OCI-LY7 (cell line): ENCODE data around the gene ACVR1B. TPM values are rescaled to one million over a fixed set of nuclear protein-coding genes. Genes with fewer than 3 reads are reported as not detected.

Source experiments
- BruUV-seq: library from RNA; stranded (reverse); fragments of 400-500 nt; replicated peaks from 2 replicates; lab custom pipeline; 2021; lab: Mats Ljungman, UMichigan
- CTCF ChIA-PET: fragments of 300-600 bp; sonication (Branson Sonifier 250); formaldehyde crosslinking; loops from one replicate; lab custom pipeline; 2022; ENCODE audit warnings: antibody characterized with exemption; ENCODE audit not compliant: unreplicated experiment; lab: Charles Lee
- POLR2A ChIA-PET: fragments of 300-600 bp; sonication (Branson Sonifier 250); formaldehyde crosslinking; loops from one replicate; lab custom pipeline; 2022; ENCODE audit warnings: antibody characterized with exemption; lab: Charles Lee
- DNase-seq: peaks from one replicate; pipeline ENCODE4 v3.0.0-alpha.2; 2015; ENCODE audit warnings: low spot score
- H2AFZ ChIP-seq: fragments of 200-600 bp; sonication (generic), shearing (Covaris generic); 2 replicates; pipeline ENCODE4 v1.6.1; 2014; ENCODE audit warnings: mild to moderate bottlenecking, antibody characterized with exemption, low read length, moderate library complexity
- H3K27ac ChIP-seq: fragments of 200-600 bp; sonication (generic); 2 replicates; pipeline ENCODE4 v1.5.1; 2014; ENCODE audit warnings: mixed run types, low read depth, mild to moderate bottlenecking, moderate library complexity, low read length, inconsistent platforms; ENCODE audit not compliant: poor library complexity, severe bottlenecking
- H3K36me3 ChIP-seq: fragments of 200-600 bp; sonication (generic); 2 replicates; pipeline ENCODE4 v1.6.1; 2014; ENCODE audit warnings: mild to moderate bottlenecking, antibody characterized with exemption, low read length, moderate library complexity, mixed read lengths; ENCODE audit not compliant: insufficient read depth
- H3K4me1 ChIP-seq: fragments of 200-600 bp; sonication (generic); 2 replicates; pipeline ENCODE4 v1.5.1; 2014; ENCODE audit warnings: mild to moderate bottlenecking, low read length; ENCODE audit not compliant: insufficient read depth, poor library complexity, severe bottlenecking
- H3K4me2 ChIP-seq: fragments of 200-600 bp; sonication (generic); 2 replicates; pipeline ENCODE4 v1.6.1; 2014; ENCODE audit warnings: mild to moderate bottlenecking, low read length
- H3K4me3 ChIP-seq: fragments of 200-600 bp; sonication (generic); 2 replicates; pipeline ENCODE4 v1.5.1; 2014; ENCODE audit warnings: mild to moderate bottlenecking, low read depth, low read length; ENCODE audit not compliant: poor library complexity, severe bottlenecking
- H3K79me2 ChIP-seq: fragments of 200-600 bp; sonication (generic); 2 replicates; pipeline ENCODE4 v1.6.1; 2016; ENCODE audit warnings: low read depth, mild to moderate bottlenecking, low read length, moderate library complexity, mixed read lengths; ENCODE audit not compliant: insufficient read depth
- H3K9me2 ChIP-seq: fragments of 200-600 bp; sonication (generic); 2 replicates; pipeline ENCODE4 v1.6.1; 2016; ENCODE audit warnings: mild to moderate bottlenecking, low read length, mixed read lengths; ENCODE audit not compliant: insufficient read depth
- H3K9me3 ChIP-seq: fragments of 200-600 bp; sonication (generic); 2 replicates; pipeline ENCODE4 v1.6.1; 2014; ENCODE audit warnings: mild to moderate bottlenecking, mixed run types, low read length, mixed read lengths
- H4K20me1 ChIP-seq: fragments of 200-600 bp; sonication (generic); 2 replicates; pipeline ENCODE4 v1.6.1; 2014; ENCODE audit warnings: mild to moderate bottlenecking, antibody characterized with exemption, low read length, moderate library complexity, mixed read lengths; ENCODE audit not compliant: insufficient read depth
- CTCF ChIP-seq: fragments of 200-600 bp; sonication (generic); conservative IDR thresholded peaks from 2 replicates; pipeline ENCODE4 v1.5.1; 2014; ENCODE audit warnings: mild to moderate bottlenecking, antibody characterized with exemption, low read length, moderate library complexity, mixed read lengths
- EZH2phosphoT487 ChIP-seq: fragments of 200-600 bp; sonication (generic); IDR thresholded peaks from 2 replicates; pipeline ENCODE4 v1.6.1; 2018; ENCODE audit warnings: low read depth, borderline replicate concordance, mild to moderate bottlenecking, mixed run types, antibody characterized with exemption, low read length, moderate library complexity, mixed read lengths
- intact Hi-C: fragments of 100-400 bp; cut with micrococcal nuclease; formaldehyde crosslinking; loops from one replicate; pipeline ENCODE4 v1.10.0; 2022; ENCODE audit not compliant: unreplicated experiment
- total RNA-seq, 2 experiments: library from RNA; depleted of rRNA in 1 of 2; stranded (reverse); fragments of >200 nt in 1 of 2; shearing (Covaris generic) in 1 of 2; gene quantifications; 2 replicates each; pipeline ENCODE4 v1.2.3, GENCODE V29; 2014 to 2022

ACVR1B gene
- total RNA-seq, 2 experiments from 2014 or later: 4.1 to 6.8 TPM

- H2AFZ ChIP-seq: no peak overlapping the region
- BruUV-seq: no TSS peak
- no peak for DNase-seq
- CTCF ChIA-PET: interaction anchor here (0.6 kb wide), 2 partner anchors 9 to 40 kb away, joined by 3 read pairs; no protein-coding TSS in a partner anchor
- intact Hi-C loops: no loop called here
- TF ChIP-seq CTCF (no peak), EZH2phosphoT487 (no peak)
- H3K4me3 ChIP-seq: no peak overlapping the region
- H3K36me3 ChIP-seq: no peaks in the 10 kb centered on the region
- no peaks in the 10 kb centered on the region; the same call in 1 of the 2 replicates for H4K20me1 ChIP-seq
- H3K9me2 ChIP-seq: no peaks in the 10 kb centered on the region
- H3K4me1 ChIP-seq: peaks cover 6% of the 10 kb centered on the region
- H3K4me2 ChIP-seq: no peak overlapping the region
- H3K79me2 ChIP-seq: no peaks in the 10 kb centered on the region
- POLR2A ChIA-PET: interaction anchor here (1.9 kb wide), 1 partner anchor 40 kb away, joined by 4 read pairs; no protein-coding TSS in a partner anchor
- no peak overlapping the region for H3K27ac ChIP-seq
- no peaks in the 10 kb centered on the region for H3K9me3 ChIP-seq
These were observed 33.2 kb downstream of the ACVR1B start for GRCh38 chr12:51984657-51985056.

- Histone ChIP-seq H3K4me3 (no peak overlapping the region), H3K36me3 (no peaks in the 10 kb centered on the region), H3K4me1 (peaks cover 6% of the 10 kb centered on the region), H4K20me1 (no peaks in the 10 kb centered on the region; the same call in 1 of the 2 replicates), H3K27ac (no peak overlapping the region), H3K9me3 (no peaks in the 10 kb centered on the region), H3K9me2 (no peaks in the 10 kb centered on the region), H3K4me2 (no peak overlapping the region), H2AFZ (no peak overlapping the region), H3K79me2 (no peaks in the 10 kb centered on the region)
- BruUV-seq: no TSS peak
- CTCF ChIA-PET: interaction anchor here (0.6 kb wide), 2 partner anchors 8 to 40 kb away, joined by 3 read pairs; no protein-coding TSS in a partner anchor
- no peak for DNase-seq
- no peak for TF ChIP-seq EZH2phosphoT487
- no peak for TF ChIP-seq CTCF
- POLR2A ChIA-PET: no interaction called here
- intact Hi-C loops: no loop called here
These were observed 33.8 kb downstream of the ACVR1B start for GRCh38 chr12:51985154-51985835.

GRCh38 chr12:51986834-51987233 lies 35.3 kb downstream of the ACVR1B start:
- no peak overlapping the region for H2AFZ ChIP-seq
- ChIA-PET CTCF (no interaction called here), POLR2A (no interaction called here)
- H4K20me1 ChIP-seq: no peaks in the 10 kb centered on the region; the same call in 1 of the 2 replicates
- H3K9me2 ChIP-seq: no peaks in the 10 kb centered on the region
- H3K36me3 ChIP-seq: no peaks in the 10 kb centered on the region
- TF ChIP-seq EZH2phosphoT487 (no peak), CTCF (no peak)
- no peak overlapping the region for H3K4me2 ChIP-seq
- H3K4me3 ChIP-seq: no peak overlapping the region
- BruUV-seq: no TSS peak
- DNase-seq: no peak
- intact Hi-C loops: no loop called here
- H3K9me3 ChIP-seq: no peaks in the 10 kb centered on the region
- no peaks in the 10 kb centered on the region for H3K79me2 ChIP-seq
- H3K27ac ChIP-seq: no peak overlapping the region
- no peaks in the 10 kb centered on the region for H3K4me1 ChIP-seq
